ENCODE measurements around the gene FBXO31.

The FBXO31 gene

GRCh38 chr16:87305505-87306391 lies 77.8 kb downstream of the FBXO31 start:
- peak; percentile 82 for DNase-seq

- no peak for DNase-seq
Measured at GRCh38 chr16:87304951-87305350, 78.6 kb downstream of the FBXO31 start.

- DNase-seq, result no peak
Measured at GRCh38 chr16:87303962-87304521, 79.5 kb downstream of the FBXO31 start.

- DNase-seq, result no peak
Measured at GRCh38 chr16:87303431-87303930, 80.1 kb downstream of the FBXO31 start.

GRCh38 chr16:87298857-87299465 lies 84.6 kb downstream of the FBXO31 start:
- DNase-seq, result no peak

- peak; percentile 37 for DNase-seq
Measured at GRCh38 chr16:87297918-87298631, 85.5 kb downstream of the FBXO31 start.

- DNase-seq, result no peak
Measured at GRCh38 chr16:87297407-87297806, 86.2 kb downstream of the FBXO31 start.

GRCh38 chr16:87295661-87296531 lies 87.7 kb downstream of the FBXO31 start:
- DNase-seq, result no peak

GRCh38 chr16:87295259-87295658 lies 88.3 kb downstream of the FBXO31 start:
- no peak for DNase-seq

GRCh38 chr16:87293990-87294389 lies 89.6 kb downstream of the FBXO31 start:
- no peak for DNase-seq

- no peak for DNase-seq
Measured at GRCh38 chr16:87291944-87292343, 91.6 kb downstream of the FBXO31 start.

- peak; percentile 72 for DNase-seq
Measured at GRCh38 chr16:87288753-87289362, 94.7 kb downstream of the FBXO31 start.

- DNase-seq, result no peak
Measured at GRCh38 chr16:87286839-87287626, 96.5 kb downstream of the FBXO31 start.

- no peak for DNase-seq
Measured at GRCh38 chr16:87284183-87284582, 99.4 kb downstream of the FBXO31 start.

- DNase-seq, result no peak
Measured at GRCh38 chr16:87279094-87279658, 104.4 kb downstream of the FBXO31 start.

GRCh38 chr16:87278191-87279093 lies 105.1 kb downstream of the FBXO31 start:
- DNase-seq, result peak; percentile 78

Measured in fibroblast of skin of scalp (primary cell).